ENCODE results near the gene XPNPEP3.

XPNPEP3 gene

GRCh38 chr22:40967111-40967760 lies 110.3 kb downstream of the XPNPEP3 start:
- no peak for TF ChIP-seq TAF1 (IDR thresholded peaks at IDR 0.05; ENCODE audit: borderline replicate concordance, insufficient read depth, low read length)
- no peak for TF ChIP-seq REST (IDR thresholded peaks at IDR 0.05; ENCODE audit: insufficient read depth in 1 of 2, low read depth in 2 of 2, low read length in 2 of 2)
- no peak for TF ChIP-seq SIN3A (IDR thresholded peaks at IDR 0.05; ENCODE audit: borderline replicate concordance, insufficient read depth, low read length)
- TF ChIP-seq FOXP2 (optimal IDR thresholded peaks at IDR 0.05; ENCODE audit: borderline replicate concordance, extremely low read depth, extremely low read length, insufficient read depth), result no peak

GRCh38 chr22:40972587-40972986 lies 115.6 kb downstream of the XPNPEP3 start:
- no peak for TF ChIP-seq POLR2AphosphoS5 (IDR thresholded peaks at IDR 0.05; ENCODE audit: low read depth, low read length)
- no peak for TF ChIP-seq TAF1 (IDR thresholded peaks at IDR 0.05; ENCODE audit: borderline replicate concordance, insufficient read depth, low read length)
- no peak for TF ChIP-seq SIN3A (IDR thresholded peaks at IDR 0.05; ENCODE audit: borderline replicate concordance, insufficient read depth, low read length)
- TF ChIP-seq REST (IDR thresholded peaks at IDR 0.05; ENCODE audit: insufficient read depth in 1 of 2, low read depth in 2 of 2, low read length in 2 of 2), result no peak
- no peak for TF ChIP-seq FOXP2 (optimal IDR thresholded peaks at IDR 0.05; ENCODE audit: borderline replicate concordance, extremely low read depth, extremely low read length, insufficient read depth)

GRCh38 chr22:40973144-40973543 lies 116.2 kb downstream of the XPNPEP3 start:
- TF ChIP-seq SIN3A (IDR thresholded peaks at IDR 0.05; ENCODE audit: borderline replicate concordance, insufficient read depth, low read length) (no peak), REST (IDR thresholded peaks at IDR 0.05; ENCODE audit: insufficient read depth in 1 of 2, low read depth in 2 of 2, low read length in 2 of 2) (no peak), POLR2AphosphoS5 (IDR thresholded peaks at IDR 0.05; ENCODE audit: low read depth, low read length) (no peak)

GRCh38 chr22:40975366-40975765 lies 118.4 kb downstream of the XPNPEP3 start:
- TF ChIP-seq REST (IDR thresholded peaks at IDR 0.05; ENCODE audit: insufficient read depth in 1 of 2, low read depth in 2 of 2, low read length in 2 of 2) (no peak), SIN3A (IDR thresholded peaks at IDR 0.05; ENCODE audit: borderline replicate concordance, insufficient read depth, low read length) (no peak), POLR2AphosphoS5 (IDR thresholded peaks at IDR 0.05; ENCODE audit: low read depth, low read length) (no peak), TAF1 (IDR thresholded peaks at IDR 0.05; ENCODE audit: borderline replicate concordance, insufficient read depth, low read length) (no peak), FOXP2 (optimal IDR thresholded peaks at IDR 0.05; ENCODE audit: borderline replicate concordance, extremely low read depth, extremely low read length, insufficient read depth) (no peak)
